GM19099 (cell line): ENCODE measurements around the gene SASH1.

Source experiments
- POLR2A ChIP-seq: IDR thresholded peaks from 3 replicates; pipeline ENCODE4 v1.6.1; 2011; ENCODE audit warnings: low read depth; ENCODE audit not compliant: insufficient read length; ENCODE audit errors: extremely low read depth

The SASH1 gene

DNA sequence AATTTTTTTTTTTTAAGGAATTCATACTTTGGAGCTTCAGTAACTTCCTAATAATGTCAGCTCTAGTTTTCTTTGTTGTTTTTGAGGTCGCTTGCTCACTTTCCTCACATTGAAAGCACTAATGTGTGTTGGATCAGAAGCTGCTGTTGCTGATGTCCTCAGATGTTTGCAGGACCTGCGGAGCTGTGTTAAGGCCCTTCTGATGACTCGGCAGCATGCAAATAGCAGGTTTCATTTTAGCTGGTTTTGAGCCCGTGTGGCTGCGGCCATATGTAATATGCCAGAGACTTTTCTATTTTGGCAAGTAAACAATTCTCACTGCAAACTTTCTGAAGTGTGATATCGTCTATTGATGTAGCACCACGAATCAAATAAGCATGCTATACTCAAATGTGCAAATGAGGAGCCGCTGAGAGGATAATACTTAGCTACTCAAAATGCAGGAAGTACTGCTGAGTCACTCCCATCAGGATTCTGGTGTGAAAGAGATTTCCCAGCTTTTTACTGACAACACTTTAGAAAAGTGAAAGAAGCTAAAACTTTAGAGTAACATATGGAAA lies 187.8 kb downstream of the SASH1 start:
- TF ChIP-seq POLR2A, result no peak

DNA sequence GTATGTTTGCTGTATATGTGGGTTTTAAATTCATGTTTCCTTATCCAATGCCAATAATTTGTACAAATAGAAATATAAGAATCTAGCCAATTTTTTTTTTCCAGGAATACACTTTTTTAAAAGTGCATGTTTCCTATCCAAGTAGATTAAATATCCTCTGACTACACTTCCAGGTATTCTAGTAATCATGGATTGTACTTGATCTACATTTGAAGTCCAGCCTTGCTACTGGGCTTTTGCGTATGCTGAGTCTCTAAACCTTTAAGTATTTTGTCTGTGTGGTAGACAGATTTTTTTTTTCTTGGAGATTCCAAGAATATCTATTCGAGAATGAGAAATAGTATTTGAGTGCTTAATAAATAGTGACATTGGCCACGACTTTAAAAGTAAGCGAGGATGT lies 188.3 kb downstream of the SASH1 start:
- TF ChIP-seq POLR2A, result no peak

DNA sequence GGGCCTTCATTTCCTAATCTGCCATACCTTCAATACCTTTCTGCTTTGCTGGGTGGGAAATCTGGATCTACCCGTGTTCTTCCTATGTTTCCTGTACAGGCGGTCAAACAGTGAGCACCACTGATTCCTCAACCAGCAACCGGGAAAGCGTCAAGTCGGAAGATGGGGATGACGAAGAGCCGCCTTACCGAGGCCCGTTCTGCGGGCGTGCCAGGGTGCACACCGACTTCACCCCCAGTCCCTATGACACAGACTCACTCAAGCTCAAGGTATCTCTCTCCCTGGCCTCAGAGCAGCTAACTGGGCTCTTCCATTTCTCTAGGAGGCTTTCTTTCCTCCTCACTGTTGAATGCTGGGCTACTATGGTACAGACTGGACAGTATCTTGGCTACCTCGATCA lies 190.1 kb downstream of the SASH1 start:
- TF ChIP-seq POLR2A, result no peak

DNA sequence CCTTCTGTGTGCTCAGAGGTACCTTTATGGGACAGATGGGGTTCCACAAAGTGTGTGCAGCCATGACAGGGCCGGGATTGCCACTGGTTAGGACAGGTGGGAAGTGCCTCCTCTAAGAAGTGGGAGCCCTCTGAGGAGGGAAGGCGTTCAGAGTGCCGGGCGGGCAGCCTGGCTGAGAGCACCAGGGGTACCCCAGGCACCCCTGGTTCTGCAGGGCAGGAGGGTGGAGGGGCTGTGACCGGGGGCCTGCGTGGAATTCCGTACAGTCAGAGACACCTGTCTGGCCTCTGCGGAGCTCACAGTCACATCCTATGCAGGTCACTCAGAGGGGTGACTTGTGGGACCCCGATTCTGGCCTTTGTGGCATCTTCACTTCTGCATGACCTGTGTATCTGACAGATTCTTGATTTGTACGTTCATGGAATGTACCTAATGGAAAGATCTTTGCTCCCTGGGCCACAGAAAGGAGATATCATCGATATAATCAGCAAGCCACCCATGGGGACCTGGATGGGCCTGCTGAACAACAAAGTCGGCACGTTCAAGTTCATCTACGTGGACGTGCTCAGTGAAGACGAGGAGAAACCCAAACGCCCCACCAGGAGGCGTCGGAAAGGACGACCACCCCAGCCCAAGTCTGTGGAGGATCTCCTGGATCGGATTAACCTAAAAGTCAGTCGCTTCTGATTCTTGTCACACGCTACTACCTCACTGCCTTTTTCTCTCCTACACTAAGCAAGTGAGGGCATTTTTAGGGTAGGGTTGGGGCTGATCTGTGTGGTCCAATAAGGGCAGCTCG lies 190.9 kb downstream of the SASH1 start:
- no peak for TF ChIP-seq POLR2A

DNA sequence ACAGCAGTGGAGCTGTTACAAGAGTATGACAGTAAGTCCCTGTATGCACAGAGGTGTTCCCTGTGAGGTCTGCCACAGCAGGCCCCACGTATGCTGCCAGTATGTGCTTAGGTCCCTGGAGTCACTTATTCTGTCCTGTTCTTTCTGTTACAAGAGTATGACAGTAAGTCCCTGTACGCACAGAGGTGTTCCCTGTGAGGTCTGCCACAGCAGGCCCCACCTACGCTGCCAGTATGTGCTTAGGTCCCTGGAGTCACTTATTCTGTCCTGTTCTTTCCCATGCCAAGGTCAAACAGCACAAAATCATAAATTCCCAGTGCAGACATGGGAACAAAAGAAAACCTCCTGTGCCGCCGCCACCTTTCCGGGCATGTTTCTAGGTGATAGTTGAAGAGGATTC lies 192.2 kb downstream of the SASH1 start:
- no peak for TF ChIP-seq POLR2A

DNA sequence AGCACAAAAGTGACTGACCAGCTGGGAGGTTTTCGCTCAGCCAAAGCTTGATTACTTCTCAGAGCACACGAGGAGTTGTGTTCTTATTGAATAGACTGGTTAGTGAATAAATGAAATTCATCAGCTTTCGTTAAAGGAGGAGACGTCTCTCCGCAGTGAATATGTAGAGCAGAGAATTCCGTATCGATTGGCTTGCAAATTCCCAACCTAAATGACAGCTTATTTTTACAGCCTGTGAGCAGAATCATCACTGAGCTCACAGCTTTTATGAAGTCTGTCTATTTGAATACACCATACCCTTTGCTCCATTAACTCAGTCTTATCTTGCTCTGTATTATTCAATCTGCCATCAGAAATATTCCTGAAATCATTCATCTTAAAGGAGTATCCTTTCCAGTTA lies 192.7 kb downstream of the SASH1 start:
- no peak for TF ChIP-seq POLR2A

DNA sequence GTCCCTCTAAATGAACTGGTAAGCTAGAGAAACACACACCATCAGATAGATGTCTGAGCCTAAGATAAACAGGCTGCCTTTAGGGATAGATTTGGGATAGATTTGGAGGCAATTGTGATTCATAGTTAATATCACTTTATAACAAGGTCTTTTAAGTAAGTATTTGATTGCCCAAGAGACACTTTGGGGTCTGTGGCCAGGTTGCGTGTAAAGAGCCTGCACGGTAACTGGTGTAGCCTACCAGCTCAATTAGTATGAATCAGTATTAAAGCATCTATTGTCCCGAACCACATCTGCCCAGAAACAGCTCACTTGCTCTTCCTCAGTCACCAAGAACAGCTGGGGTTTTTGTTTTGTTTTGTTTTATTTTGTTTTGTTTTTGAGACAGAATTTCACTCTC lies 193.3 kb downstream of the SASH1 start:
- no peak for TF ChIP-seq POLR2A

DNA sequence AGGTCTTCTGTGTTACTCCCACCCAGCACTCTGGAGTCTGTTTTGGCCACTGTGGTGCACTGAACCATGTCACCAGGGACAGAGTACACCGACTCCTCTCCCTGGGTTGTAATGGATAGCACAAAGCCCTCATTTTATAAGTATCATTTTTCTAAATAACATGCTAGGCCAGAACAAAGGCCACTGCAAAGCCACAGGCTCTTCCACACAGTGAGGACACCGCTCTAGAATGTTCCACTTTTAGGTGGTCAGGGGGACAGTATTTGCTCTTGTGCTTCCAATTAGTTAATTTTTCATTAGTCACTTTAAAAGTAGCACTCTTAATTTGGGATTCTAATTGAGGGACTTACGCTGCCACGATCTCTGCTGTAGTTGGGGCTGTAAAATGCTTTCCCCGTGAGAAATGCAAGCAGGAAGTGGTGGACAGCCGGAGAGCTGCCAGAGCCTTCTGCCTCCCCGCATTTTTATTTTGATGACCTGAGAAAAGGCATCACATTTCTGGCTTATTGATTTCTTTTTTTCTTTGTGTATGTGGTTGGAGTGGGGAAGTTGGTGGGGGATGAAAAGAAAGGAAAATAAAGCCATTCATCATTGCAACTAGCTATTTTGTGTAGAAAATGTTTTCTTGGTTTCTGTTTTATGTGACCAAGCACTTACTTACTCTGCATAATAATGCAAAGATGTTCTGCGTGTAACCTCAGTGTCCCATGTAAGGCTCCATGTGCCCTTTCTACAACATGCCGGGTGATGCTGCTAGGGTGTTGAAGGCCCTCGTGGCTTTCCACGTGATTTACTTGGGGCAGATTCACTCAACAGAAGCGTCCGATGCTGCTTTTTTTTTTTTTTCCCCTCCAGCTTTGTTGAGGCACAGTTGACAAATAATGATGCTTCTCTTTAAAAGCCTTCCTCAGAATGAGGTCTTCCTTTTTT lies 195.9 kb downstream of the SASH1 start:
- no peak for TF ChIP-seq POLR2A

DNA sequence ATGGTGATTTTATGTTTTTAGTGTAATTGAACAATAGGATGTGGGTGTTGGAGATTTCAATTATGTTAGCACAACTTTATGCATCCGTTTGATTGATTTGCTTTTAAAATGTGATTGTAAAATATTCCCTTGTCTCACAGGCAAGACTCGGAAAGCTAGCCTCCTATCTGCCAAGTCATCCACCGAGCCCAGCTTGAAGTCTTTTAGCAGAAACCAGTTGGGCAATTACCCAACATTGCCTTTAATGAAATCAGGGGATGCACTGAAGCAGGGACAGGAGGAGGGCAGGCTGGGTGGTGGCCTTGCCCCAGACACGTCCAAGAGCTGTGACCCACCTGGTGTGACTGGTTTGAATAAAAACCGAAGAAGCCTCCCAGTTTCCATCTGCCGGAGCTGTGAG lies 200.9 kb downstream of the SASH1 start:
- TF ChIP-seq POLR2A, result no peak

DNA sequence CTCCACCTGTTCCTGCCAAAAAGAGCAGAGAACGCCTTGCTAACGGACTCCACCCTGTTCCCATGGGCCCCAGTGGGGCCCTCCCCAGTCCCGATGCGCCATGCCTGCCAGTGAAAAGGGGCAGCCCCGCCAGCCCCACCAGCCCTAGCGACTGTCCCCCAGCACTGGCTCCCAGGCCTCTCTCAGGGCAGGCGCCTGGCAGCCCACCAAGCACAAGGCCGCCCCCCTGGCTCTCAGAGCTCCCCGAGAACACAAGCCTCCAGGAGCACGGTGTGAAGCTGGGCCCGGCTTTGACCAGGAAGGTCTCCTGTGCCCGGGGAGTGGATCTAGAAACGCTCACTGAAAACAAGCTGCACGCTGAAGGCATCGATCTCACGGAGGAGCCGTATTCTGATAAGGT lies 201.8 kb downstream of the SASH1 start:
- TF ChIP-seq POLR2A, result no peak

DNA sequence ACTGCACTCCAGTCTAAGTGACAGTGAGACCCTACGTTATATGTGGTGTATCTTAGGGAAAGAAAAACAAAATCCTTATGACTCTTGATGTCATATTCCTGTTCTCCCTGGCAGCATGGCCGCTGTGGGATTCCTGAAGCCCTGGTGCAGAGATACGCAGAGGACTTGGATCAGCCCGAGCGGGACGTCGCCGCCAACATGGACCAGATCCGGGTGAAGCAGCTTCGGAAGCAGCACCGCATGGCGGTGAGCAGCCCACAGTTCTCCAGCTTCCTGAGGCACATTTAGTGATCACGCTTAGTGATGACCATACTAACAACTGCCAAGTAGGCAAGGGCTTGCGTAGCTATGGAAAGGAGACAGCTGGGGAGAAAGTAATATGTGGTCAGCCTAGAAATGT lies 203.3 kb downstream of the SASH1 start:
- TF ChIP-seq POLR2A, result no peak

DNA sequence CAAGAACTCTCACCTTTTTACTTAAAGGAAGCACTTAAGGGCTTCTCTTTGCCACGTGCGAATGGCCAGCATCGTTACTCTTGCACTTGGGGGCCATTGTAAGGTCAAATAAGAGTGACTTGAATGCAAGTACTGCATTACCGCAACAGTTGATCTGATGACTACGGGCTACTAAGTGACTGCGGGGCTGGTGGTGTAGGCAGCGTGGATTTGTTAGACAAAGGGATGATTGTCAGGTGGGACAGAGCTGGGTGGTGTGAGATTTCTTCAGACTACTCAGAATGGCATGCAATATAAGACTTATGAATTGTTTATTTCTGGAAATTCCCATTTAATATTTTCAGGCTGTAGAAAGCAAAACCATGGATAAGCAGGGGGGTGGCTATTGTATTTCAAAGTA lies 204.5 kb downstream of the SASH1 start:
- no peak for TF ChIP-seq POLR2A

DNA sequence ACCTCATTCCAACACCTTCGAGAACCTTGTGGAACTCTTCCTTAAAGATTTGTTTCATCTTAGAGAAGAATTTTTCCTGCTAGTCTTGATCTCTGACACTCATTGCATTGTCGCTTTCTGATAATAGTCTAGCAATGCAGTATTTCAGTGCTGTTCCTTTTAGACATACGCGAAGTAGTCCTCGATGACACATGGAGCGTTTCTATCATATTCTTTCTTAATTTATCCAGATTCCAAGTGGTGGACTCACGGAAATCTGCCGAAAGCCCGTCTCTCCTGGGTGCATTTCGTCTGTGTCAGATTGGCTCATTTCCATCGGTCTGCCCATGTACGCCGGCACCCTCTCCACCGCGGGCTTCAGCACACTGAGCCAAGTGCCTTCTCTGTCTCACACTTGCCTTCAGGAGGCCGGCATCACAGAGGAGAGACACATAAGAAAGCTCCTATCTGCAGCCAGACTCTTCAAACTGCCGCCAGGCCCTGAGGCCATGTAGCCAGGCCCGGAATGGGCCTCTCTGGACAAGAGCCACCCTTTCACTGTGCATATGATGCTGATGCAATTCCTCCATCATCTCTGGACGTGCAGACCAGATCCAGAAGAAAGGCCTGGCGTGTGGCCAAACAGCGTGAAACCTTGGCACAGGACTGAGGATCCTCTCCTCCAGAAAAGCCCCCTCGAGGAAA lies 205.6 kb downstream of the SASH1 start:
- TF ChIP-seq POLR2A, result no peak

DNA sequence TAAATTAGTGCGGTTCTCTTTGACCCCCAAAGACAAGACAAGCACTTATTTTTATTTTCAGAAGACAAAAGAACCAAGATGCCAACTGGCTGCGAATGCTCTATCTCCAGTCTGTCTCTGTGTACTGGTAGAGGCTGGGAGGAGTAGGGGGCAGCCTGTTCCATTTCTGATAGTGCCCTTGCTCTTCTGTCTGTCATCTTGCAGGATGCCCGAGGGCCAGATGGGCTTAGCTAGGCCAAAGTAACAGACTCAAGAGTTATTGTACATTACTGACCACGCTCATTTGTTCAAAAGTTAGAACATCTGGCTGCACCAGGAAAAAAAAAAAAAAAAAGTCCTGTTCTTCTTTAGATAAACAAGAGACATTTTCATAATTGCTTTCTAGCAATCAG lies 206.1 kb downstream of the SASH1 start:
- TF ChIP-seq POLR2A, result no peak

DNA sequence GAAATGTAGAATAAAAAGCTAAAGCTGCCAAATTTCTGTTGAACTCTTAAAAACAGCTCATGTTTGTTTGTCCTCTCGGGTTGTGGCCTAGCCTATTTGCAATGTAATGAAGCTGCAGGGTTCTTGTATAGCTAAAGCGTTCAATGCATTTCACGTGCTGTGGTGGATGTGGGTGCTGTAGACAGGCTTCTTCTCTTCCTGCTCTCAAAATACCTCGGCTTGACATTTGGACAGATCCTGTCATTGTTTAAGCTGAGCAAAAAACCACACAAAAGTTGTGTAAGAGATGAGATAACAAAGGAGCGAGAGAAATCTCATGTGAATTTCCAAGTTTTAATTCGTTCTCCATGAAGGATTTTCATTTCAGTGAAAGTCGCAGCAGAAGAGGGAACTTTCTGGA lies 207.9 kb downstream of the SASH1 start:
- TF ChIP-seq POLR2A, result no peak
